Tibial nerve (tissue), 3 donors: ENCODE data around the gene NRBF2.

ENCODE experiments used
- POLR2A ChIP-seq, 2 donors: fragments of 450-650 bp; IDR thresholded peaks; one replicate each; pipeline ENCODE4 v1.6.1; 2017; ENCODE audit warnings: antibody characterized with exemption in 2 of 2, mild to moderate bottlenecking in 2 of 2, moderate library complexity in 2 of 2
- TF ChIP-seq, protein P1 (sequence below), 5 experiments: fragments of 200-600 bp in 3 of 5; fragments of 450-650 bp in 2 of 5; sonication (generic) in 3 of 5; IDR thresholded peaks; one replicate each; pipeline ENCODE4 v1.5.1; 2016 to 2019; ENCODE audit warnings: antibody characterized with exemption in 5 of 5, mild to moderate bottlenecking in 3 of 5, moderate library complexity in 2 of 5

- TF ChIP-seq POLR2A (IDR thresholded peaks at IDR 0.05) = peak; percentile 88 to 93
- TF ChIP-seq, protein P1, sequence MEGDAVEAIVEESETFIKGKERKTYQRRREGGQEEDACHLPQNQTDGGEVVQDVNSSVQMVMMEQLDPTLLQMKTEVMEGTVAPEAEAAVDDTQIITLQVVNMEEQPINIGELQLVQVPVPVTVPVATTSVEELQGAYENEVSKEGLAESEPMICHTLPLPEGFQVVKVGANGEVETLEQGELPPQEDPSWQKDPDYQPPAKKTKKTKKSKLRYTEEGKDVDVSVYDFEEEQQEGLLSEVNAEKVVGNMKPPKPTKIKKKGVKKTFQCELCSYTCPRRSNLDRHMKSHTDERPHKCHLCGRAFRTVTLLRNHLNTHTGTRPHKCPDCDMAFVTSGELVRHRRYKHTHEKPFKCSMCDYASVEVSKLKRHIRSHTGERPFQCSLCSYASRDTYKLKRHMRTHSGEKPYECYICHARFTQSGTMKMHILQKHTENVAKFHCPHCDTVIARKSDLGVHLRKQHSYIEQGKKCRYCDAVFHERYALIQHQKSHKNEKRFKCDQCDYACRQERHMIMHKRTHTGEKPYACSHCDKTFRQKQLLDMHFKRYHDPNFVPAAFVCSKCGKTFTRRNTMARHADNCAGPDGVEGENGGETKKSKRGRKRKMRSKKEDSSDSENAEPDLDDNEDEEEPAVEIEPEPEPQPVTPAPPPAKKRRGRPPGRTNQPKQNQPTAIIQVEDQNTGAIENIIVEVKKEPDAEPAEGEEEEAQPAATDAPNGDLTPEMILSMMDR (IDR thresholded peaks at IDR 0.05) = no peak
Measured at GRCh38 chr10:63133056-63133820, at the start of gene NRBF2.
